Loucy (cell line): Measurements from ENCODE around the gene TRIL.

Experiments used
- CTCF ChIP-seq: fragments of 200-600 bp; sonication (generic); conservative IDR thresholded peaks from 2 replicates; pipeline ENCODE4 v1.5.1; 2014; ENCODE audit warnings: mild to moderate bottlenecking, antibody characterized with exemption, low read length
- EZH2phosphoT487 ChIP-seq: fragments of 200-600 bp; IDR thresholded peaks from 2 replicates; pipeline ENCODE4 v1.6.1; 2018; ENCODE audit warnings: antibody characterized with exemption, mild to moderate bottlenecking, moderate library complexity, borderline replicate concordance

GRCh38 chr7:28990200-28990960 is 32.2 kb upstream of the TRIL start:
- TF ChIP-seq CTCF: no peak
- no peak for TF ChIP-seq EZH2phosphoT487
